ENCODE results near the gene SLC38A2. TPM values are rescaled to one million over a fixed set of nuclear protein-coding genes. Genes with fewer than 3 reads are reported as not detected.

The SLC38A2 gene
- total RNA-seq, 1 experiment from 2014 or later: 453 TPM

DNA sequence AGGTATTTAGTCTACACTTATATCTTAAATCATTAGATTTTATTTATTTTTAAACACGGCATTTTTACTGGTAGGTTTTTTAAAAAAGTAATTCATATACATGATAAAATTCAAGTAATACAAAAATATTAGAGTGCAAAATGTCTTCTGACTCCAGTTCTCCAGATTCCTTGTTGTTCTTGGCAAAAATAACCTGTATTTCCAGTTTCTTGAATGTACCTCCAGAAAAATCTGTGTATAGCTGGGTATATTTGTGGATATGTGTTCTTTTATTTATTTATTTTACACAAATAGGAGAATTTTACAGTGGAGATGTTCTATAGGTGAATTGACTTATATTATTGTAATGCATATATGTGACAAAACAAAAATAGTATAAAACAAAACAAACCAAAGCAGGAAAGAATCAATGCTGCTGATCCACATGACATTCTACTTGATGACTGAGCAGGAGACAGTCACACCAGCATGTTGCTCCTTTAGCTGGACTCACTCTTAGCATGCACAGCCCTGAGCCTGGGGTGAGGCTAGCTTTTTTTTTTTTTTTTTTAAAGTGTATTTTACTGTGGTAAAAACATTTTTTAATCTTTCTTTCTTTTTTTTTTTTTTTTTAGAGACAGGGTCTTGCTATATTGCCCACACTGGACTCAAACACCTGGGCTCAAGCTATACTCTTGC, 42.2 kb upstream of the SLC38A2 start:
- no peaks in the 10 kb centered on the region for H3K27me3 Mint-ChIP-seq (ENCODE audit: low read depth)

More for the DNA sequence above, 42.2 kb upstream of the SLC38A2 start:
- Histone ChIP-seq H4K8ac (replicated peaks; ENCODE audit: insufficient read length, low read depth, low read length) (no peak overlapping the region), H3K27ac (ENCODE audit: insufficient read length, low read depth, low read length) (no peak overlapping the region), H4K91ac (ENCODE audit: insufficient read length, low read depth, low read length) (no peak overlapping the region), H2AK5ac (ENCODE audit: insufficient read length, low read length) (no peak overlapping the region), H2BK5ac (ENCODE audit: insufficient read length, low read length) (no peak overlapping the region), H3K23me2 (ENCODE audit: insufficient read length, low read depth, low read length, poor library complexity, severe bottlenecking) (no peaks in the 10 kb centered on the region), H2BK120ac (ENCODE audit: low read depth, low read length, poor library complexity, severe bottlenecking) (no peak overlapping the region), H3K23ac (ENCODE audit: insufficient read length, low read depth, low read length) (no peak overlapping the region), H3K9me3 (ENCODE audit: control insufficient read depth, low read depth, low read length) (no peaks in the 10 kb centered on the region), H2BK15ac (ENCODE audit: low read depth, low read length) (no peak overlapping the region), H3K18ac (ENCODE audit: insufficient read length, low read depth, low read length) (no peak overlapping the region), H3K4me1 (ENCODE audit: insufficient read depth, low read length) (no peaks in the 10 kb centered on the region), H4K20me1 (ENCODE audit: control insufficient read depth, insufficient read depth, insufficient read length) (no peaks in the 10 kb centered on the region), H3K9ac (ENCODE audit: extremely low read depth, insufficient read length, low read length) (no peak overlapping the region), H2BK12ac (ENCODE audit: insufficient read length, low read depth, low read length) (no peak overlapping the region), H3K27me3 (ENCODE audit: insufficient read depth, low read length) (no peaks in the 10 kb centered on the region), H3K56ac (ENCODE audit: insufficient read length, low read depth, low read length) (no peak overlapping the region), H3K14ac (ENCODE audit: insufficient read depth, low read length) (no peak overlapping the region), H3K79me1 (ENCODE audit: insufficient read depth, low read depth, low read length, poor library complexity, severe bottlenecking) (no peaks in the 10 kb centered on the region), H3K4me2 (ENCODE audit: insufficient read depth, insufficient read length, low read length) (no peak overlapping the region), H2BK20ac (ENCODE audit: low read depth, low read length, poor library complexity, severe bottlenecking) (no peak overlapping the region), H3T11ph (ENCODE audit: low read length) (no peak overlapping the region), H3K4ac (ENCODE audit: low read depth, low read length) (no peak overlapping the region), H4K5ac (ENCODE audit: insufficient read length, low read depth, low read length) (no peak overlapping the region), H2AFZ (ENCODE audit: low read length) (no peak overlapping the region), H3K79me2 (ENCODE audit: insufficient read depth, low read length) (0 out of 2 replicates have a peak, but pooled peaks cover 1% of the 10 kb centered on the region)
- Mint-ChIP-seq H3K4me3 (no peak overlapping the region), H3K27ac (no peak overlapping the region), H3K9me3 (peaks cover 6% of the 10 kb centered on the region in 2 experiments; a peak in 4 of 5 replicates), H3K4me1 (no peaks in the 10 kb centered on the region), H3K36me3 (ENCODE audit: insufficient read depth in 1 of 3, low read depth in 3 of 3) (peaks cover 10 to 25% (median 10%) of the 10 kb centered on the region in 3 experiments)
- no peak for DNase-seq
- TF ChIP-seq, protein P1, sequence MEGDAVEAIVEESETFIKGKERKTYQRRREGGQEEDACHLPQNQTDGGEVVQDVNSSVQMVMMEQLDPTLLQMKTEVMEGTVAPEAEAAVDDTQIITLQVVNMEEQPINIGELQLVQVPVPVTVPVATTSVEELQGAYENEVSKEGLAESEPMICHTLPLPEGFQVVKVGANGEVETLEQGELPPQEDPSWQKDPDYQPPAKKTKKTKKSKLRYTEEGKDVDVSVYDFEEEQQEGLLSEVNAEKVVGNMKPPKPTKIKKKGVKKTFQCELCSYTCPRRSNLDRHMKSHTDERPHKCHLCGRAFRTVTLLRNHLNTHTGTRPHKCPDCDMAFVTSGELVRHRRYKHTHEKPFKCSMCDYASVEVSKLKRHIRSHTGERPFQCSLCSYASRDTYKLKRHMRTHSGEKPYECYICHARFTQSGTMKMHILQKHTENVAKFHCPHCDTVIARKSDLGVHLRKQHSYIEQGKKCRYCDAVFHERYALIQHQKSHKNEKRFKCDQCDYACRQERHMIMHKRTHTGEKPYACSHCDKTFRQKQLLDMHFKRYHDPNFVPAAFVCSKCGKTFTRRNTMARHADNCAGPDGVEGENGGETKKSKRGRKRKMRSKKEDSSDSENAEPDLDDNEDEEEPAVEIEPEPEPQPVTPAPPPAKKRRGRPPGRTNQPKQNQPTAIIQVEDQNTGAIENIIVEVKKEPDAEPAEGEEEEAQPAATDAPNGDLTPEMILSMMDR (conservative IDR thresholded peaks at IDR 0.05): no peak
- no CpG with 5 or more reads among the region's 1 CpG for WGBS (ENCODE audit: extremely low coverage, insufficient read length, low lambda C conversion rate)
